ENCODE data around the gene SEC24B. TPM values are rescaled to one million over a fixed set of nuclear protein-coding genes. Genes with fewer than 3 reads are reported as not detected.
A peak's percentile ranks its signal among the peaks of the same experiment; 100 is the strongest.

The SEC24B gene
- total RNA-seq, 1 donor from 2014 or later, result 32.7 TPM

DNA sequence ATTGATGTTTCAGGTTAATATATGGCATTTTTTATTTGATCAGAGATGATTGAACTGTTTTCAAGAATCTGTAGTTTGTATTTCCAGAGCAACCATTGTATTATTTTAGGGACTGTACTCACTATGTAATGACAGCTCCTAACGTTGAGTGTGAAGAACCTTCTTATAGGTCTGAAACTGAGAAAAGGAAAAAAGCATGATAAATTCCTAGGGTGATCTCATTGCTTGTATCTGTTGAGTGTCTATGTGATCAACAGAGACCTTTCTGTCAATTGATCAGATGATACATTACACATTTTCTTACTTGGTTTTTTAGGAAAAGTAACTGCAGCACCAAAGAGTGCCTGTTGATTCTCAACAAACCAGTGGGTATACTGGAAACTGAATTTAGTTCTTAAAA lies 40.2 kb downstream of the SEC24B start:
- Mint-ChIP-seq H3K4me1 (ENCODE audit: low read depth) (peaks cover 30% of the 10 kb centered on the region), H3K27ac (ENCODE audit: unreplicated experiment) (peak overlapping the region; percentile 25)
- TF ChIP-seq, protein P1, sequence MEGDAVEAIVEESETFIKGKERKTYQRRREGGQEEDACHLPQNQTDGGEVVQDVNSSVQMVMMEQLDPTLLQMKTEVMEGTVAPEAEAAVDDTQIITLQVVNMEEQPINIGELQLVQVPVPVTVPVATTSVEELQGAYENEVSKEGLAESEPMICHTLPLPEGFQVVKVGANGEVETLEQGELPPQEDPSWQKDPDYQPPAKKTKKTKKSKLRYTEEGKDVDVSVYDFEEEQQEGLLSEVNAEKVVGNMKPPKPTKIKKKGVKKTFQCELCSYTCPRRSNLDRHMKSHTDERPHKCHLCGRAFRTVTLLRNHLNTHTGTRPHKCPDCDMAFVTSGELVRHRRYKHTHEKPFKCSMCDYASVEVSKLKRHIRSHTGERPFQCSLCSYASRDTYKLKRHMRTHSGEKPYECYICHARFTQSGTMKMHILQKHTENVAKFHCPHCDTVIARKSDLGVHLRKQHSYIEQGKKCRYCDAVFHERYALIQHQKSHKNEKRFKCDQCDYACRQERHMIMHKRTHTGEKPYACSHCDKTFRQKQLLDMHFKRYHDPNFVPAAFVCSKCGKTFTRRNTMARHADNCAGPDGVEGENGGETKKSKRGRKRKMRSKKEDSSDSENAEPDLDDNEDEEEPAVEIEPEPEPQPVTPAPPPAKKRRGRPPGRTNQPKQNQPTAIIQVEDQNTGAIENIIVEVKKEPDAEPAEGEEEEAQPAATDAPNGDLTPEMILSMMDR (IDR thresholded peaks at IDR 0.05), result no peak

DNA sequence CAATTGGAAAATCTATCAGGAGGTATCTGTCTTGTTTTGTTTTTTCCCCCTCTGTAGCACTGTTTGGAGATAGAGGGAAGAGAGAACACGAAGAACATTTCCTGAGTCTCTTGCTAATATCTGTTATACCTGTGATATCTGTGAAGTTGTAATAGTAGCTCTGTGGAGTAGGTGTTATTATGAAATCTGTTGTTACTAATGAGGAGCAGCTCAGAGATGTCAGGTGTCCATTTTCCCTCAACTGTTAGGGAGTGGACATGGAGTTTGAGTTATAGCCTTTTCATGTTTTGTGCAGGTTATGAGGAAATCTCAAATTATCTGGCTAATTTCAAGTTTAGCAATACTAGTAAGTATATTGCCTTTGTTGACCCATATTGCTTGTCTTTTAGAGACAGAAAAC lies 52.4 kb downstream of the SEC24B start:
- no peaks in the 10 kb centered on the region for H3K9me3 Mint-ChIP-seq (ENCODE audit: low read depth)
- peaks cover 3% of the 10 kb centered on the region for H3K4me1 Mint-ChIP-seq (ENCODE audit: low read depth)
- no peaks in the 10 kb centered on the region for H3K27me3 Mint-ChIP-seq (ENCODE audit: low read depth)
- TF ChIP-seq, protein P1 (IDR thresholded peaks at IDR 0.05), result no peak
- H3K4me3 Mint-ChIP-seq (ENCODE audit: unreplicated experiment), result no peak overlapping the region
- no peak for DNase-seq (ENCODE audit: low spot score)
- H3K27ac Mint-ChIP-seq (ENCODE audit: unreplicated experiment), result peak overlapping the region; percentile 3
- H3K36me3 Mint-ChIP-seq (ENCODE audit: low read depth), result peaks cover 13% of the 10 kb centered on the region

More for the DNA sequence above, 40.2 kb downstream of the SEC24B start:
- H3K4me3 Mint-ChIP-seq (ENCODE audit: unreplicated experiment), result no peak overlapping the region
- peaks cover 4% of the 10 kb centered on the region for H3K36me3 Mint-ChIP-seq (ENCODE audit: low read depth)
- no peak for DNase-seq (ENCODE audit: low spot score)
- no peaks in the 10 kb centered on the region for H3K27me3 Mint-ChIP-seq (ENCODE audit: low read depth)
- H3K9me3 Mint-ChIP-seq (ENCODE audit: low read depth), result no peaks in the 10 kb centered on the region

DNA sequence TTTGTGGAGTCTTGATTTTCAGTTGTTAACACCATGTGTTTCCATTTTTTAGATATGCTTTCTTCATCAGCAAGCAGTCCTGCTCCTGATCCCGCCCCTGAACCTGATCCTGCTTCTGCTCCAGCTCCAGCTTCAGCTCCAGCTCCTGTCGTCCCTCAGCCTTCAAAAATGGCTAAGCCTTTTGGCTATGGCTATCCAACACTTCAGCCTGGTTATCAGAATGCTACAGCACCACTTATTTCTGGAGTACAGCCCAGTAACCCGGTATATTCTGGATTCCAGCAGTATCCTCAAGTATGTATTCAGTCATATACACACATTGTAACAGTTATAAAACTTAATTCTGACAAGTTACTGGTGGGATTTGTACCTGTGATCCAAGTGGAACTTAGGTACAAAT lies 60.9 kb downstream of the SEC24B start:
- Mint-ChIP-seq H3K27me3 (ENCODE audit: low read depth) (no peaks in the 10 kb centered on the region), H3K4me3 (ENCODE audit: unreplicated experiment) (no peak overlapping the region), H3K9me3 (ENCODE audit: low read depth) (no peaks in the 10 kb centered on the region), H3K4me1 (ENCODE audit: low read depth) (no peaks in the 10 kb centered on the region), H3K36me3 (ENCODE audit: low read depth) (peaks cover 20% of the 10 kb centered on the region), H3K27ac (ENCODE audit: unreplicated experiment) (no peak overlapping the region)
- TF ChIP-seq, protein P1 (IDR thresholded peaks at IDR 0.05), result no peak
- DNase-seq (ENCODE audit: low spot score), result no peak

DNA sequence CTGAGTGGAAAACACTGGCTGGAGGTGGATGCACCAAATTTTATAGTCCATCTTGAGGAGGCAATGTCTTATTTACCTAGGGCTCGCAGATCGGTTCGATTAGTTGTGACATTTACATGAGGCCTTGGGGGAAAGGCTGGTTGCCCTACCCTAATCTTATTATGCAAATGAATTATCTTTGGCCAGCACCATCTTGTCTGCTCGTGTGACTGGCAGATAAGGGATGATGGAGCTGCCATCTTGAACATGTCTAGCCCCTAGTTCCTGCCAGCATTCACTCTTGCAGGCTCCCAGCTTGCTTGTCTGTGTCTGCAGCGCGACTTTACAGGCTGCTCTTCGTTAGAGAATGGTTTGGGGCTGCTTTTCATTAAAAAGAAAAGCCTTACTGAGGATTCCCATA lies 61.9 kb downstream of the SEC24B start:
- H3K4me3 Mint-ChIP-seq (ENCODE audit: unreplicated experiment), result no peak overlapping the region
- peaks cover 23% of the 10 kb centered on the region for H3K36me3 Mint-ChIP-seq (ENCODE audit: low read depth)
- no peak overlapping the region for H3K27ac Mint-ChIP-seq (ENCODE audit: unreplicated experiment)

DNA sequence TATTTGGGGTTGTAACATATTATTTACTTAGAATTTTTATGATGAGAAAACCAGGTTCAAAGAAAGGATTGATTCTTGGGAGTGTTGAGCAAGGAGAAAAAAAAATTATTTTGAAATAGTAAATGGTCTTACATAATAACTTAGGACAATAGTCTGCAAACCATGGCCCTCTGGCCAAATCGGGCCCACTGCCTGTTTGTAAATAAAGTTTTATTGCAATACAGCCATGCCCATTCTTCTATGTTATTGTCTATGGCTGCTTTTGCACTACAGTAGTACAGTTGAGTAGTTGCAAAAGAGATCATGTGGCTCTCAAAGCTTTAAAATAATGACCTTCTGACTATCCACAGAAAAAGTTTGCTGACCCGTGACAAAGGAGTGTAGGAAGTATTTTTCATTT lies 63.3 kb downstream of the SEC24B start:
- Mint-ChIP-seq H3K27ac (ENCODE audit: unreplicated experiment) (no peak overlapping the region), H3K4me3 (ENCODE audit: unreplicated experiment) (no peak overlapping the region), H3K4me1 (ENCODE audit: low read depth) (no peaks in the 10 kb centered on the region), H3K36me3 (ENCODE audit: low read depth) (peaks cover 25% of the 10 kb centered on the region), H3K9me3 (ENCODE audit: low read depth) (no peaks in the 10 kb centered on the region), H3K27me3 (ENCODE audit: low read depth) (no peaks in the 10 kb centered on the region)
- TF ChIP-seq, protein P1 (IDR thresholded peaks at IDR 0.05), result no peak
- DNase-seq (ENCODE audit: low spot score), result no peak

More for the DNA sequence above, 61.9 kb downstream of the SEC24B start:
- TF ChIP-seq, protein P1 (IDR thresholded peaks at IDR 0.05), result no peak
- Mint-ChIP-seq H3K9me3 (ENCODE audit: low read depth) (no peaks in the 10 kb centered on the region), H3K27me3 (ENCODE audit: low read depth) (no peaks in the 10 kb centered on the region), H3K4me1 (ENCODE audit: low read depth) (no peaks in the 10 kb centered on the region)
- DNase-seq (ENCODE audit: low spot score), result no peak

Data from chondrocyte (in vitro differentiated cells).